AG08395 (cell line): ENCODE data around the gene DYRK2.
A peak's percentile ranks its signal among the peaks of the same experiment; 100 is the strongest.
"Not testable (repeated sequence)": the region's sequence is repeated elsewhere in the genome, so short reads cannot be mapped to it uniquely, and the experiment has no call there.

ENCODE experiments used
- DNase-seq: peaks from one replicate; pipeline ENCODE4 v3.0.0; 2012; ENCODE audit warnings: mixed read lengths, low spot score

DYRK2 gene

GRCh38 chr12:67671419-67671818, 22.9 kb downstream of the DYRK2 start:
- no peak for DNase-seq

GRCh38 chr12:67671892-67672291, 23.3 kb downstream of the DYRK2 start:
- no peak for DNase-seq

- not testable (repeated sequence) for DNase-seq
Measured at GRCh38 chr12:67672507-67672906, 24.0 kb downstream of the DYRK2 start.

GRCh38 chr12:67673509-67673908, 25.0 kb downstream of the DYRK2 start:
- not testable (repeated sequence) for DNase-seq

GRCh38 chr12:67674417-67674816, 25.9 kb downstream of the DYRK2 start:
- no peak for DNase-seq

- DNase-seq, result no peak
Measured at GRCh38 chr12:67676624-67677023, 28.1 kb downstream of the DYRK2 start.

- no peak for DNase-seq
Measured at GRCh38 chr12:67677166-67677565, 28.6 kb downstream of the DYRK2 start.

GRCh38 chr12:67681105-67681778, 32.7 kb downstream of the DYRK2 start:
- peak; percentile 90 for DNase-seq

GRCh38 chr12:67681941-67682620, 33.5 kb downstream of the DYRK2 start:
- DNase-seq, result no peak

- no peak for DNase-seq
Measured at GRCh38 chr12:67689385-67689784, 40.8 kb downstream of the DYRK2 start.

- no peak for DNase-seq
Measured at GRCh38 chr12:67690656-67691055, 42.1 kb downstream of the DYRK2 start.

GRCh38 chr12:67691220-67691619, 42.7 kb downstream of the DYRK2 start:
- DNase-seq, result no peak

GRCh38 chr12:67692135-67692534, 43.6 kb downstream of the DYRK2 start:
- no peak for DNase-seq

GRCh38 chr12:67692966-67693365, 44.4 kb downstream of the DYRK2 start:
- DNase-seq, result no peak

GRCh38 chr12:67693894-67694293, 45.3 kb downstream of the DYRK2 start:
- DNase-seq, result no peak

- no peak for DNase-seq
Measured at GRCh38 chr12:67694306-67694900, 45.9 kb downstream of the DYRK2 start.

GRCh38 chr12:67695974-67696373, 47.4 kb downstream of the DYRK2 start:
- DNase-seq, result no peak

GRCh38 chr12:67697443-67697842, 48.9 kb downstream of the DYRK2 start:
- no peak for DNase-seq

GRCh38 chr12:67697967-67698366, 49.4 kb downstream of the DYRK2 start:
- DNase-seq, result peak; percentile 33

- peak; percentile 50 for DNase-seq
Measured at GRCh38 chr12:67698672-67699581, 50.4 kb downstream of the DYRK2 start.

- no peak for DNase-seq
Measured at GRCh38 chr12:67701121-67701520, 52.6 kb downstream of the DYRK2 start.

GRCh38 chr12:67702136-67702535, 53.6 kb downstream of the DYRK2 start:
- DNase-seq, result no peak
